Mesothelial cell of epicardium (in vitro differentiated cells): ENCODE measurements around the gene DLG4. TPM values are rescaled to one million over a fixed set of nuclear protein-coding genes. Genes with fewer than 3 reads are reported as not detected.

Experiments used
- DNase-seq, 2 experiments: peaks; one replicate each; pipeline ENCODE4 v3.0.0; 2021; ENCODE audit warnings: low spot score in 2 of 2; ENCODE audit not compliant: unreplicated experiment in 2 of 2
- H3K27ac Mint-ChIP-seq: 2 replicates; pipeline ENCODE4 v1.8.0; 2021; ENCODE audit warnings: mixed read lengths
- H3K27me3 Mint-ChIP-seq: 2 replicates; pipeline ENCODE4 v1.8.0; 2021; ENCODE audit warnings: low read depth, mixed read lengths
- H3K36me3 Mint-ChIP-seq: 2 replicates; pipeline ENCODE4 v1.8.0; 2021; ENCODE audit warnings: mixed read lengths
- H3K4me1 Mint-ChIP-seq: 2 replicates; pipeline ENCODE4 v1.8.0; 2021; ENCODE audit warnings: mixed read lengths
- H3K4me3 Mint-ChIP-seq: 2 replicates; pipeline ENCODE4 v1.8.0; 2021; ENCODE audit warnings: mild to moderate bottlenecking, moderate library complexity, mixed read lengths
- H3K9me3 Mint-ChIP-seq: 2 replicates; pipeline ENCODE4 v1.8.0; 2021; ENCODE audit warnings: mixed read lengths
- CTCF ChIP-seq: fragments of 200-600 bp; sonication (generic); IDR thresholded peaks from one replicate; pipeline ENCODE4 v1.5.0; 2021; ENCODE audit warnings: antibody characterized with exemption; ENCODE audit not compliant: unreplicated experiment
- total RNA-seq: library from RNA; stranded (reverse); gene quantifications from 3 replicates; pipeline ENCODE4 v1.2.1, GENCODE V29; 2021

Gene DLG4
- total RNA-seq, 1 donor from 2014 or later, result 62.4 TPM

GRCh38 chr17:7215652-7216180, 3.9 kb downstream of the DLG4 start:
- Mint-ChIP-seq H3K27ac (peak overlapping the region; percentile 98), H3K36me3 (no peaks in the 10 kb centered on the region), H3K4me3 (peak overlapping the region; percentile 92), H3K27me3 (no peaks in the 10 kb centered on the region), H3K4me1 (peaks cover 74% of the 10 kb centered on the region), H3K9me3 (no peaks in the 10 kb centered on the region)
- no peak for TF ChIP-seq CTCF
- DNase-seq, result no peak

GRCh38 chr17:7215136-7215638, 4.4 kb downstream of the DLG4 start:
- peak overlapping the region; percentile 92 for H3K4me3 Mint-ChIP-seq
- DNase-seq, result no peak
- H3K27ac Mint-ChIP-seq, result peak overlapping the region; percentile 98
- no peaks in the 10 kb centered on the region for H3K9me3 Mint-ChIP-seq
- H3K4me1 Mint-ChIP-seq, result peaks cover 74% of the 10 kb centered on the region
- H3K27me3 Mint-ChIP-seq, result no peaks in the 10 kb centered on the region
- no peaks in the 10 kb centered on the region for H3K36me3 Mint-ChIP-seq
- TF ChIP-seq CTCF, result no peak

GRCh38 chr17:7214300-7215135, 5.1 kb downstream of the DLG4 start:
- H3K9me3 Mint-ChIP-seq, result no peaks in the 10 kb centered on the region
- peak; percentile 99 for DNase-seq
- H3K27ac Mint-ChIP-seq, result peak overlapping the region; percentile 98
- TF ChIP-seq CTCF, result no peak
- H3K36me3 Mint-ChIP-seq, result no peaks in the 10 kb centered on the region
- peak overlapping the region; percentile 92 for H3K4me3 Mint-ChIP-seq
- H3K27me3 Mint-ChIP-seq, result no peaks in the 10 kb centered on the region
- peaks cover 75% of the 10 kb centered on the region for H3K4me1 Mint-ChIP-seq

- Mint-ChIP-seq H3K27ac (peak overlapping the region; percentile 98), H3K27me3 (no peaks in the 10 kb centered on the region), H3K36me3 (no peaks in the 10 kb centered on the region), H3K4me3 (peak overlapping the region; percentile 92), H3K9me3 (no peaks in the 10 kb centered on the region), H3K4me1 (peaks cover 71% of the 10 kb centered on the region)
- peak; percentile 75 to 84 for DNase-seq
- peak; percentile 51 for TF ChIP-seq CTCF
Measured at GRCh38 chr17:7213895-7214299, 5.7 kb downstream of the DLG4 start.

- peak overlapping the region; percentile 59 for H3K4me3 Mint-ChIP-seq
- peaks cover 71% of the 10 kb centered on the region for H3K4me1 Mint-ChIP-seq
- no peaks in the 10 kb centered on the region for H3K36me3 Mint-ChIP-seq
- DNase-seq, result peak in 1 of 2 experiments; percentile 17
- TF ChIP-seq CTCF, result no peak
- H3K27me3 Mint-ChIP-seq, result no peaks in the 10 kb centered on the region
- no peaks in the 10 kb centered on the region for H3K9me3 Mint-ChIP-seq
- peak overlapping the region; percentile 74 for H3K27ac Mint-ChIP-seq
Measured at GRCh38 chr17:7211491-7212273, 8.0 kb downstream of the DLG4 start.
